ENCODE results near the gene SYT3.

Gene SYT3

GRCh38 chr19:50649433-50650391, 10.0 kb upstream of the SYT3 start, which contains the start of gene C19orf81 (continued):
- no peak for TF ChIP-seq ZNF394 (tag by site-specific recombination; IDR thresholded peaks at IDR 0.05; ENCODE audit: borderline replicate concordance)
- TF ChIP-seq ZNF548 (tag by site-specific recombination; IDR thresholded peaks at IDR 0.05), result no peak
- peak; percentile 66 for TF ChIP-seq GLIS1 (tag by site-specific recombination; IDR thresholded peaks at IDR 0.05)
- peak; percentile 100 for TF ChIP-seq BCL6B (tag by site-specific recombination; IDR thresholded peaks at IDR 0.05)
- no peak for TF ChIP-seq KLF10 (tag by site-specific recombination; IDR thresholded peaks at IDR 0.05)
- TF ChIP-seq ZFHX2 (tag by site-specific recombination; conservative IDR thresholded peaks at IDR 0.05), result peak; percentile 64
- TF ChIP-seq REST (tag by site-specific recombination; IDR thresholded peaks at IDR 0.05), result no peak
- 0 out of 2 replicates have a peak, but pooled peaks have one; percentile 27 for TF ChIP-seq RBAK (tag by site-specific recombination; IDR thresholded peaks at IDR 0.05)
- TF ChIP-seq ZNF311 (tag by site-specific recombination; IDR thresholded peaks at IDR 0.05; ENCODE audit: borderline replicate concordance), result 0 out of 2 replicates have a peak, but pooled peaks have one; percentile 74
- no peak for TF ChIP-seq ZNF302 (tag by site-specific recombination; IDR thresholded peaks at IDR 0.05; ENCODE audit: low read depth)
- TF ChIP-seq ZNF518A (tag by site-specific recombination; conservative IDR thresholded peaks at IDR 0.05; ENCODE audit: low read depth), result 0 out of 2 replicates have a peak, but pooled peaks have one; percentile 32
- TF ChIP-seq ZBTB20 (tag by site-specific recombination; IDR thresholded peaks at IDR 0.05), result peak; percentile 63; the same call in 1 of the 2 replicates
- TF ChIP-seq ZNF274 (IDR thresholded peaks at IDR 0.05; ENCODE audit: low read length), result no peak
- TF ChIP-seq ZNF274 (tag by site-specific recombination; IDR thresholded peaks at IDR 0.05; ENCODE audit: borderline replicate concordance), result no peak
- no peak for TF ChIP-seq ZNF280D (tag by site-specific recombination; IDR thresholded peaks at IDR 0.05)
- TF ChIP-seq ZNF785 (tag by site-specific recombination; IDR thresholded peaks at IDR 0.05), result peak; percentile 84; the same call in 1 of the 2 replicates
- TF ChIP-seq ZBTB44 (tag by site-specific recombination; IDR thresholded peaks at IDR 0.05), result no peak
- peak; percentile 34; the same call in 1 of the 2 replicates for TF ChIP-seq ZXDB (tag by site-specific recombination; IDR thresholded peaks at IDR 0.05)
- TF ChIP-seq ZSCAN4 (tag by site-specific recombination; IDR thresholded peaks at IDR 0.05), result no peak
- TF ChIP-seq ZNF549 (tag by site-specific recombination; IDR thresholded peaks at IDR 0.05), result no peak
- TF ChIP-seq ZNF175 (tag by site-specific recombination; IDR thresholded peaks at IDR 0.05), result 0 out of 2 replicates have a peak, but pooled peaks have one; percentile 29
- TF ChIP-seq SP3 (tag by site-specific recombination; IDR thresholded peaks at IDR 0.05), result peak; percentile 64; the same call in 1 of the 2 replicates

Data from HEK293 (cell line).